HG02970 (cell line): ENCODE measurements around the gene APOL1.
"Not testable (repeated sequence)": the region's sequence is repeated elsewhere in the genome, so short reads cannot be mapped to it uniquely, and the experiment has no call there.

Source experiments
- ATAC-seq: cut with Tn5 transposase; IDR thresholded peaks from one replicate; pipeline ENCODE4 v1.9.1; 2021; ENCODE audit warnings: mild to moderate bottlenecking, moderate library complexity, moderate number of reproducible peaks; ENCODE audit not compliant: unreplicated experiment, low FRiP score

APOL1 gene

DNA sequence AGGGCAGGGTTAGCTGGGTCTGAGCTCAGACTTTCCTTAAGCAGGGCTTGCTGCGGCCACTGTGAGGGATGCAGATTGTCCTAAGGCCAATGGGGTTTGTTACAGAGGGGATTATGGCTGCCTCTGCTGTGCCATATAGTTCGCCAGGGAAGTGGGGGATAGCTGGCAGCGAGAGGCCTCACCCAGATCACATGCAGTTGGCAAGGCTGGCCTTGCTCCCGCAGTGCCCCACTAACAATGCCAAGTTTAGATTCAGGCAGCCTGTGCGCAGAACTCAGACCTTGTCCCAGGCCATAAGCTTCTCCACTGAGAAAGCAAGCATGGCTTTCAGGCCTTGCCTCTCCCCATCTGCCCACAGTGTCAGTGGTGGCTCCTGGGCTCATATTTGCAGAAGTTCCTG, 8.9 kb upstream of the APOL1 start:
- ATAC-seq: no peak

GRCh38 chr22:36244522-36245391, 8.2 kb upstream of the APOL1 start:
- ATAC-seq: no peak

GRCh38 chr22:36245805-36246356, 7.1 kb upstream of the APOL1 start:
- ATAC-seq: no peak

DNA sequence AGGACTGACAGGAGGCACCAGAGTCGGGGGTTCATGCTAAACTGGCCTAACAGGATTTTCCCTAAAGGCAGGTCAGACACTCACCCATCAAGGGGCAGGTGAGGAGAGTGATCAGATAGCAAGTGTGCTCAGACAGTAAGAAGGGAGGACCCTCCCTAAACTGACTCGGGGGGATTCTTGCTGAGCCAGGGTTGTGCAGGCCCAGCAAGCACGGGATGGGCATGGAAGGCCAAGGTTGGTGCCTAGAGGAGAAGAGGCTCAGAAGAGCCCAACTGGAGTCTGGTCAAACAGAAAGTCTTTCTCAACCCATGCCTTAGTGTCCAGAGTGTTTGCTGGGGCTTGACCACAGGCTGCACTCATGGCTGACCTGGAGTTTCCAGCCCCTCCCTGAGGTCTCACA, 6.2 kb upstream of the APOL1 start:
- ATAC-seq: no peak

GRCh38 chr22:36247955-36248354, 5.0 kb upstream of the APOL1 start:
- no peak for ATAC-seq

GRCh38 chr22:36249160-36249559, 3.8 kb upstream of the APOL1 start:
- no peak for ATAC-seq

GRCh38 chr22:36250292-36250960, 2.5 kb upstream of the APOL1 start:
- ATAC-seq: not testable (repeated sequence)

- ATAC-seq: not testable (repeated sequence)
These were observed 839 bp upstream of the APOL1 start for GRCh38 chr22:36251979-36252608.

GRCh38 chr22:36253523-36254490, 874 bp downstream of the APOL1 start:
- ATAC-seq: no peak

GRCh38 chr22:36255572-36255971, 2.6 kb downstream of the APOL1 start:
- not testable (repeated sequence) for ATAC-seq

DNA sequence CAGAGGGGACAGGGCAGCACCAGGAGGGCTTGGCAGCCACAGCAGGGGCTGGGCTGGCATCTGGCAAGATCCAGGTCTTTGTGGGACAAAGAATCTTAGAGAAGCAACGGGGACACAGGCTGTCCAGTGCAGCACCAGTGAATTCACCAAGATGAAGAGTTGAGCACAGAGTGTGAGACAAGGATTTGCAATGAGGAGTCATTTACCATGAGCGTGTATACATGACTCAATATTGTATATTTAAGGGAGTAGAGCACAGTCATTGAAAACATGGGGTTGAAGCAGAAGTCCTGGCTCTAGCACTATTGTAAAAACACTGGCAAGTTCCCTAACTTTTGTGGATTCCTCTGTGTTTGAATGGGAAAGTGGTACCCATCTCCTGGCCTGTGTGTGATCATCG, 3.5 kb downstream of the APOL1 start:
- no peak for ATAC-seq

DNA sequence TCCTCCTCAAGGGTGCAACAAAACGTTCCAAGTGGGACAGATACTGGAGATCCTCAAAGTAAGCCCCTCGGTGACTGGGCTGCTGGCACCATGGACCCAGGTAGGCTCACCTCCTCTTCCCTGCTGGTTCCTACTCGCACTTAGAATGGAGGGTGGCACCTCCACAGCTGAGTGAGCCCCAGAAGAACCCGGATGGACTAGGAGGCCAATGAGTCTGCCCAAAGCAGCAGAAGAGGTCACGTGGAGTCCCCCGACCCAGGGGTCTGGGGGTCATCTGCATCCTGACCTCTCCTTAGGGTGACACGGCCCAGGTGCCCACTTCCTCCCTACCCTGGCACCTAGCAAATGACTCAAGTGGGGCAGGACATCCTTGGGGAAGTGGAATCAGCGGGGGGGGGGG, 4.4 kb downstream of the APOL1 start:
- no peak for ATAC-seq

- no peak for ATAC-seq
These were observed 5.2 kb downstream of the APOL1 start for GRCh38 chr22:36257948-36258670.

- ATAC-seq: no peak
These were observed 6.0 kb downstream of the APOL1 start for GRCh38 chr22:36258701-36259614.

DNA sequence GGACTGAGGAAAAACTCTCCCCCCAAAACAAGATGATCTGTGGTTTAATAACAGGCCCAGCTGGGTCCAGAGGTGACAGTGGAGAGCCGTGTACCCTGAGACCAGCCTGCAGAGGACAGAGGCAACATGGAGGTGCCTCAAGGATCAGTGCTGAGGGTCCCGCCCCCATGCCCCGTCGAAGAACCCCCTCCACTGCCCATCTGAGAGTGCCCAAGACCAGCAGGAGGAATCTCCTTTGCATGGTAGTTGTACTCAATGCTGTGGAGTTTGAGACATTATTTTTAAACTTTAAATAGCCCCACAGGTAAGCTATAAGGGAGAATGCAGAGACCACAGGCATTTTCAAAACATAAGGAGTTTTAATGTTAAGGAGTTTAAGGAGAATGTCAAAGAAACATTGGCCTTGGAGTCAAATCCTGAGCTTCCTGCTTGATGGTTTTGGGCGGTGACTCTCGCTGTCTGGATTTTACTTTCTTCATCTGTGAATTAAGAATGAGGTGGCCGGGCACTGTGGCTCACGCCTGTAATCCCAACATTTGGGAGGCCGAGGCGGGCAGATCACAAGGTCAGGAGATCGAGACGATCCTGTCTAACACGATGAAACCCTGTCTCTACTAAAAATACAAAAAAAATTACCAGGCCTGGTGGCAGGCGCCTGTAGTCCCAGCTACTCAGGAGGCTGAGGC, 6.8 kb downstream of the APOL1 start:
- no peak for ATAC-seq

DNA sequence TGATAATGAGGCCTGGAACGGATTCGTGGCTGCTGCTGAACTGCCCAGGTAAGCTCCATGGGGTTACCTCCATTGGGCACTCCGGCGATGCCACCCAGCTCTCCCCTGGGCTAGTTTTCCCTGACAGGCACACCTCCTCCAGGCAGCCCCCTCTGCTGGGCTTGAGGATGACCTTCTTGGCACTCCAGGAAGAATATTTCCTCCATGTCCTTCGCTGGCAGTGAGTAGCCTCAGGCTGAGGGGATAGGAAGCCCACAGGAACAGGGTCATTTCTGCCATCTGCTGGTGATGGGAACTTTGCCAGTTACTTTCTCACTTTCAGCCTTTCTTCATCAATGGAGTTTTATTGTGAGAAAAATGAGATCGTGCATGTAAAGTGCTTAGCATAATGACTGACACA, 8.7 kb downstream of the APOL1 start:
- ATAC-seq: not testable (repeated sequence)

DNA sequence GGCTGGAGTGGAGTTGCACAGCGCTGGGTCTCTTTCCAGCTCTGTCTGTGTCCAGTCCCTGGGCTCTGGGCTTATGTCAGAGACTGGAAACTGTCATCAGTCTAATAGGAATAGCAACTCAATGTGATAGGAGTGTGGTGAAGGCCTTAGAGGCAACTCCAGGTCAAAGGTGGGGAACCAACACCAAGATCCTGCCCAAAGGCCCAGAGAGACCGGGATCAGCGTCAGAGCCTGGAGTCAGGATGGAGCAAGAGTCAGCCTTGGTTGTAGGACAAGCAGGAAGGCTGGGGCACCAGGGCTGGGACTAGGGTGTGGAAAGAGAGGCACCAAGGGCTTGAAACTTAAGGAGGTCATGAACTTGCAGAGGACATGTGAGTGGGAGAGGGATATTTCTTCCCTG, 9.4 kb downstream of the APOL1 start:
- not testable (repeated sequence) for ATAC-seq

- not testable (repeated sequence) for ATAC-seq
These were observed 10.3 kb downstream of the APOL1 start for GRCh38 chr22:36263216-36263673.
